Chondrocyte (in vitro differentiated cells): Measurements from ENCODE around the gene ZNF74. TPM values are rescaled to one million over a fixed set of nuclear protein-coding genes. Genes with fewer than 3 reads are reported as not detected.

Experiments used
- DNase-seq: peaks from one replicate; pipeline ENCODE4 v3.0.0; 2021; ENCODE audit warnings: mixed read lengths, low spot score
- H3K27ac Mint-ChIP-seq: one replicate; pipeline ENCODE4 v1.8.0; 2021; ENCODE audit warnings: mild to moderate bottlenecking, moderate library complexity, mixed read lengths; ENCODE audit not compliant: unreplicated experiment
- H3K27me3 Mint-ChIP-seq: 2 replicates; pipeline ENCODE4 v1.8.0; 2021; ENCODE audit warnings: low read depth, mixed read lengths
- H3K36me3 Mint-ChIP-seq: 2 replicates; pipeline ENCODE4 v1.8.0; 2021; ENCODE audit warnings: low read depth, mixed read lengths
- H3K4me1 Mint-ChIP-seq: 2 replicates; pipeline ENCODE4 v1.8.0; 2021; ENCODE audit warnings: low read depth, mild to moderate bottlenecking, mixed read lengths
- H3K4me3 Mint-ChIP-seq: one replicate; pipeline ENCODE4 v1.8.0; 2021; ENCODE audit warnings: mild to moderate bottlenecking, moderate library complexity, mixed read lengths; ENCODE audit not compliant: unreplicated experiment
- H3K9me3 Mint-ChIP-seq: 2 replicates; pipeline ENCODE4 v1.8.0; 2021; ENCODE audit warnings: low read depth, mixed read lengths
- total RNA-seq: library from RNA; stranded (reverse); gene quantifications from 3 replicates; pipeline ENCODE4 v1.2.1, GENCODE V29; 2021
- TF ChIP-seq, protein P1 (sequence below): fragments of 200-600 bp; sonication (generic); IDR thresholded peaks from 2 replicates; pipeline ENCODE4 v1.5.0; 2021; ENCODE audit warnings: antibody characterized with exemption, mild to moderate bottlenecking, moderate library complexity

Gene ZNF74
- total RNA-seq, 1 donor from 2014 or later: 15.7 TPM

DNA sequence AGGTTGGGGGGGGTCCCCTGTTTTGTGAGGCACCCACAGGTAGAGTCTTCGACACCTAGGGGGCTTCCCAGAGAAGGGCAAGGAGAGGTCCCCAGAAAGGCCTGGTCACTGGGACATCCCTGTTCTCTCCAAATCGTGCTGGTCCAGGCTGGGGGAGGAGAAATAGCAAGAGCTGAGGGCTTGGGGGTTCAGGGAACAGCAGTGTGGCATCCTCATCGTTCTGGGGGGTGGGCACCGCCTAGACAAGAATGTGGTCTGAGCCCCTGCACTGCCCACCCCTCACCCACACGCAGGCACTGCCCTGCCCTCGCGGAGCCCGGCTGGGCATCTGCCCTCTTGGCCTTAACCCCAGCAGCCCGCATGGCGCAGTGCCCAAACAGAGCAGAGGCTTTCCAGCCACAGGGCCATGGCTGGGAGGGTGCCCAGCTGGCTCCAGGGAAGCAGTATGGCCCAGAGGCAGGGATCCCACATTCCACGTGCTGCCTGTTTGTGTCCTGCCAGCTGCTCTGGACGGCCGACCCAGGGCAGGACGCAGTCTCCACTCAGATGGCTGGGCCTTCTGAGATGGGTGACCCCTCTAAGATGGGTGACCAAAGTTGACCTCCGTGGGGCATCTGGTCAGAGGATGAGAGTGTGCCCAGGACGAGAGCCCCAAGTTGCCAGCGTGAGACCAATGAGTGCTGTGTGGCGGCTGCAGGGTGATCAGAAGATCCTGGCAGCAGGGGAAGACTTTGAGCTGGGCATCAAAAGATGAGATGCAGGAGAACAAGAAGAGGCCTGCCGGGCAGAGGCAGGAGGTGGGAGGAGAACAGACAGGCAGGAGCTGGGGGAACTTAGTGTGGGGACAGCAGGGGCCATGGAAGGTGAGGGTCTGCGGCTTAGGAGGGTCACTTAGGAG lies 29.3 kb downstream of the ZNF74 start:
- TF ChIP-seq, protein P1, sequence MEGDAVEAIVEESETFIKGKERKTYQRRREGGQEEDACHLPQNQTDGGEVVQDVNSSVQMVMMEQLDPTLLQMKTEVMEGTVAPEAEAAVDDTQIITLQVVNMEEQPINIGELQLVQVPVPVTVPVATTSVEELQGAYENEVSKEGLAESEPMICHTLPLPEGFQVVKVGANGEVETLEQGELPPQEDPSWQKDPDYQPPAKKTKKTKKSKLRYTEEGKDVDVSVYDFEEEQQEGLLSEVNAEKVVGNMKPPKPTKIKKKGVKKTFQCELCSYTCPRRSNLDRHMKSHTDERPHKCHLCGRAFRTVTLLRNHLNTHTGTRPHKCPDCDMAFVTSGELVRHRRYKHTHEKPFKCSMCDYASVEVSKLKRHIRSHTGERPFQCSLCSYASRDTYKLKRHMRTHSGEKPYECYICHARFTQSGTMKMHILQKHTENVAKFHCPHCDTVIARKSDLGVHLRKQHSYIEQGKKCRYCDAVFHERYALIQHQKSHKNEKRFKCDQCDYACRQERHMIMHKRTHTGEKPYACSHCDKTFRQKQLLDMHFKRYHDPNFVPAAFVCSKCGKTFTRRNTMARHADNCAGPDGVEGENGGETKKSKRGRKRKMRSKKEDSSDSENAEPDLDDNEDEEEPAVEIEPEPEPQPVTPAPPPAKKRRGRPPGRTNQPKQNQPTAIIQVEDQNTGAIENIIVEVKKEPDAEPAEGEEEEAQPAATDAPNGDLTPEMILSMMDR: no peak
- H3K27ac Mint-ChIP-seq: peak overlapping the region; percentile 83
- H3K9me3 Mint-ChIP-seq: no peaks in the 10 kb centered on the region
- peak; percentile 82 for DNase-seq
- no peaks in the 10 kb centered on the region for H3K27me3 Mint-ChIP-seq
- peaks cover 14% of the 10 kb centered on the region for H3K36me3 Mint-ChIP-seq
- H3K4me3 Mint-ChIP-seq: no peak overlapping the region
- peaks cover 19% of the 10 kb centered on the region for H3K4me1 Mint-ChIP-seq

DNA sequence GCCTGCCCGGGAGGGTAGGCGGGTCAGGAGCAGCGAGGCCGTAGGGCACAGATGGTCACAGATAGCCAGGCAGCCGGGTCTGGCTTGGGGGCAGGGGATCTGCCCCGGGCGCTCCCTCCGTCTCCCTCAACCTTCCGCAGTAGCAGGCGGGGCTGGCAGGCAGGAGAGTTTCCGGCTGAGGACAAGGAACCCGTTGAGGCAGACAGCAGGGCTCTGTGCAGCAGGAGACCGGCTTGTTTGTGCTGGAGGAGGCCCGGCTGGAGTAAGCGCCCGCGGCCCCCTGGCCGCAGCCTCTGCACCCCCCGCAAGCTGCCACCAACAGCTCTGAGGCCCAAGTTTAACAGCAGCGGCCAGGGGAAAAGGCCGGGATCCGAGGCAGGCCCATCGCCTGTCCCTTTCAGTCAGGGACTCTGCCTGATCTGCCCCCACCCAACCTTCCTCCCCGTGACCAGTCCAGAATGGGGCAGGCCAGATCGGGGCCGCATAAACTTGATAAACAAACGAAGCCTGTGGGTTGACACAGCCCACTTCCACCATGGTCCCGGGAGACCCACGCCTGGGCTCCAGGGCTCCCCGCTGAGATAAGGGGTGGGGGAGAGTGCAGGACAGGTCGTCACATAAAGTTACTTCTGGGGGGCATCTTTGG lies 30.1 kb downstream of the ZNF74 start:
- Mint-ChIP-seq H3K27me3 (no peaks in the 10 kb centered on the region), H3K9me3 (no peaks in the 10 kb centered on the region), H3K4me3 (no peak overlapping the region), H3K36me3 (peaks cover 16% of the 10 kb centered on the region), H3K4me1 (peaks cover 17% of the 10 kb centered on the region), H3K27ac (peak overlapping the region; percentile 17)
- peak; percentile 91 for DNase-seq
- TF ChIP-seq, protein P1: no peak

DNA sequence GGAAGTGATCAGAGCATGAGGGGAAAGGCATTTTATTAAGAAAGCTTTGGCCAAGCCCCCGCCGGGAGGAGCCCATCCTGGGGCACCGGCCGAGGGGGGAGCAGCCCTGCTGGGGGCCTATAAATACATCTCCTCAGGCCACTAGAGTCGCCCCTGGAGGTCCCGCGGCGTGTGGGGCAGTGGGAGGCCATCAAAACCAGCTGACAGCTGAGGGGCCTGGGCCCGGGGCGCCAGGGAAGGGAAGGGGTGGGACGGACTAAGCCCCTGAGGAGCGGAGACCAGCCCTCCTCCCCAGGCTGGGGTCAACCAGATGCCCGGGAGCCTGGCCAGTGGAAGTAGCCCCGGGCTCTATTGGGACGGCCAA lies 30.6 kb downstream of the ZNF74 start:
- H3K36me3 Mint-ChIP-seq: peaks cover 16% of the 10 kb centered on the region
- H3K27ac Mint-ChIP-seq: peak overlapping the region; percentile 17

DNA sequence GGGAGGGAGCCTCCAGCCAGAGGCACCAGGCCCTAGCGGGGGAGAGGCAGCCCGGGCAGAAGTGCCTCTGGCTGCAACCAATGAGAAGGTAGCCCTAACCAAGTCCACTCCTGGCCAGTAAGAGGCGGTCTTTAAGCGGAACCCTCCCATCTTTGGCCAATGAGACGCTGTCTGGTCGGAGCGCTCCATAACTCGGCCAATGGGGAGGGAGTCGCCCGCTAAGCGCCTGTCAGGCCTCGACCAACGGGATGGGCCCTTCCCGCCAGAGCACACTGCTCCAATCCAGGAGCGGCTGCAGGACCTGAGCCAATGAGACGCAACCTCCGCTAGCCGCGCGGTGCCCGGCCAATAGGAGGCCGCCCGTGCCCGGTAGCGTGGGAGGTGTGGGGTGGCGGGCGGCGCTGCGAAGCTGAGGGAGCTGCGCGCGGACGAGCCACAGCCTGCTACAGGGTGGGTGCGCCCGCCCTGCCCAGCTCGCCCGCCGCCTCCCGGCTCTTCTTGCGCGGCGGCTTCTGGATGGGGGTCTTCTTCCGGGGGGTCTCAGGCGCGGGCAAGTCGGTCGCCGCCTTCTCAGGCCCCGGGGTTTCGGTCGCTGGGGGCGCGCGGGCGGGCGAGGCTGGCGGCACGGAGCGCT lies 31.1 kb downstream of the ZNF74 start:
- H3K27ac Mint-ChIP-seq: no peak overlapping the region
- H3K4me3 Mint-ChIP-seq: no peak overlapping the region

More for the DNA sequence above, 30.6 kb downstream of the ZNF74 start:
- peak; percentile 81 for DNase-seq
- H3K27me3 Mint-ChIP-seq: no peaks in the 10 kb centered on the region
- no peak overlapping the region for H3K4me3 Mint-ChIP-seq
- H3K9me3 Mint-ChIP-seq: no peaks in the 10 kb centered on the region
- H3K4me1 Mint-ChIP-seq: peaks cover 17% of the 10 kb centered on the region
- TF ChIP-seq, protein P1: no peak

More for the DNA sequence above, 31.1 kb downstream of the ZNF74 start:
- peak; percentile 87 for DNase-seq
- Mint-ChIP-seq H3K4me1 (peaks cover 17% of the 10 kb centered on the region), H3K36me3 (peaks cover 16% of the 10 kb centered on the region), H3K27me3 (no peaks in the 10 kb centered on the region), H3K9me3 (no peaks in the 10 kb centered on the region)
- TF ChIP-seq, protein P1: no peak
